Astrocyte of the spinal cord (primary cell): Measurements from ENCODE around the gene PDAP1.

Experiments used
- DNase-seq: peaks from one replicate; pipeline ENCODE4 v3.0.0; 2011; ENCODE audit warnings: low read depth, low spot score
- H3K4me3 ChIP-seq: 2 replicates; pipeline ENCODE4 v1.5.1; 2011; ENCODE audit warnings: low read depth, mild to moderate bottlenecking, low read length, moderate library complexity
- in situ Hi-C: cut with HindIII; loops from 2 replicates; pipeline ENCODE4 v1.10.0; 2017; ENCODE audit warnings: low sequenced_read_pairs
- TF ChIP-seq, protein P1 (sequence below): IDR thresholded peaks from 2 replicates; pipeline ENCODE4 v1.5.1; 2012; ENCODE audit warnings: low read depth, mild to moderate bottlenecking, low read length, inconsistent platforms

Gene PDAP1

DNA sequence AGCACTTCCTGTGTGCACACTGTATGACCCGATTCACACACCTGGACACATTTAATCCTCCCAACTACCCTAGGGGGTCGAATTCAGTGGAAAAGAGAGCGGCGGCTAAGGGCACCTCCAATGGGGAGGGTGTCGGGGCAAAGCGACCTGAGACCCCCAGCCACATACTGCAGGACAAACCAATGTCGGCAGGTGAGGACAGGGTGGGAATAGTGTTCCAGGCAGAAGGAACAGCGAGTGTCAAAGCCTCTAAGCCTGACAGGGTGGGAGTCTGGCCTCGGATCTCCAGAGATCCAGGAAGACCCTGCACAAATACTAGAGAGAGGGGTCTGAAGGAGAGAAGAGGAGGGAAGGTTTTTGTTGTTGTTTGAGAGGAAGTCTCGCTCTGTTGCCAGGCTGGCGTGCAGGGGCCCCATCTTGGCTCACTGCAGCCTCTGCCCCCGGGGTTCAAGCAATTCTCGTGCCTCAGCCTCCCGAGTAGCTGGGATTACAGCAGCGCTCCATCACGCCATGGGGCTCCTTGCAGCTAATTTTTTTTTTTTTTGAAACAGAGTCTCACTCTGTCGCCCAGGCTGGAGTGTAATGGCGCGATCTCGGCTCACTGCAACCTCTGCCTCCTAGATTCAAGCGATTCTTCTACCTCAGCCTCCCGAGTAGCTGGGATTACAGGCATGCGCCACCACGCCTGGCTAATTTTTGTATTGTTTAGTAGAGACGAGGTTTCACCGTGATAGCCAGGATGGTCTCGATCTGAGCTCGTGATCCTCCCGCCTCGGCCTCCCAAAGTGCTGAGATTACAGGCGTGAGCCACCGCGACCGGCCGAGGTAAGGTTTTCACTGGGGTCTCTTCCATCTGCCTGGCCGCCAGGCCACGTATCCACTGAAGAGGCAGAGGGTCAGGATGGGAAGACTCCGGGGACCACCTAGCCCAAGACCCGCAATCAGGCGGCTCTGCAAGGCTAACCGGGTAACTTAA lies 35.0 kb downstream of the PDAP1 start:
- no peak overlapping the region for H3K4me3 ChIP-seq
- DNase-seq: no peak
- TF ChIP-seq, protein P1, sequence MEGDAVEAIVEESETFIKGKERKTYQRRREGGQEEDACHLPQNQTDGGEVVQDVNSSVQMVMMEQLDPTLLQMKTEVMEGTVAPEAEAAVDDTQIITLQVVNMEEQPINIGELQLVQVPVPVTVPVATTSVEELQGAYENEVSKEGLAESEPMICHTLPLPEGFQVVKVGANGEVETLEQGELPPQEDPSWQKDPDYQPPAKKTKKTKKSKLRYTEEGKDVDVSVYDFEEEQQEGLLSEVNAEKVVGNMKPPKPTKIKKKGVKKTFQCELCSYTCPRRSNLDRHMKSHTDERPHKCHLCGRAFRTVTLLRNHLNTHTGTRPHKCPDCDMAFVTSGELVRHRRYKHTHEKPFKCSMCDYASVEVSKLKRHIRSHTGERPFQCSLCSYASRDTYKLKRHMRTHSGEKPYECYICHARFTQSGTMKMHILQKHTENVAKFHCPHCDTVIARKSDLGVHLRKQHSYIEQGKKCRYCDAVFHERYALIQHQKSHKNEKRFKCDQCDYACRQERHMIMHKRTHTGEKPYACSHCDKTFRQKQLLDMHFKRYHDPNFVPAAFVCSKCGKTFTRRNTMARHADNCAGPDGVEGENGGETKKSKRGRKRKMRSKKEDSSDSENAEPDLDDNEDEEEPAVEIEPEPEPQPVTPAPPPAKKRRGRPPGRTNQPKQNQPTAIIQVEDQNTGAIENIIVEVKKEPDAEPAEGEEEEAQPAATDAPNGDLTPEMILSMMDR: no peak
- in situ Hi-C loops: no loop called here

DNA sequence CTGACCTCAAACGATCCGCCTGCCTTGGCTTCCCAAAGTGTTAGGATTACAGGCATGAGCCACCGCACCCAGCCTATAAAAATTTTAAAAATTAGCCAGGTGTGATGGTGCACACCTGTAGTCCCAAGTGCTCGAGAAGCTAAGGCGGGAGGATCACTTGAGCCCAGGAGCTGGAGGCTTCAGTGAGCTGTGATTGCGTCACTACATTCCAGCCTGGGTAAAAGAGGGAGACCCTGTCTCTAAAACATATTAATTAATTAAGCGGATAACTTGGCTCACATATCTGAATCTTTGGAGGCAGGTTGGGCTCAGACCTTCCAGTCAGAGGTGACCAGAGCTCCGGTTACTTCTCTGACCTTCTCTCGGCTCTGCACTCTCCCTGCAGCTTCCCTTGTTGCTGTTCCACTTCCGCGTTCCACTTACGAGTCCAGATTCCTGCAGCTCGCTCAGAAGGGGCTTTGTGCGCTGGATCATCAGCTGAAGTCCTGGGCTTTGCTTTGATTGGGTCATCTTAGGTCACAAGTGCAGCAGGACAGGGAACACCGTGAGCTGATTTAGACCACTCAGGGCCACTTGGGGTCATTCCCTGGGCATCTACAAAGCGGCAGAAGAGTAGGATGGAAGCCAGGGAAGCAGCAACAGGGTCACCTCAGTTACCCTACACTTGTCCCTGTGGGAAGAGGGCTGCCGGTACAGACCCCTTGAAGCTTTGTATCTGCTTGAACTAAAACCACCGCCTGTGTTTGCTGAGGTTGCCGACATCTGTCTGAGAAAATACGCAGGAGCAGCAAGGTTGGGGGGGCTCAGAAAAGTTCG lies 35.9 kb downstream of the PDAP1 start:
- DNase-seq: no peak
- in situ Hi-C loops: no loop called here
- no peak overlapping the region for H3K4me3 ChIP-seq
- TF ChIP-seq, protein P1: no peak

DNA sequence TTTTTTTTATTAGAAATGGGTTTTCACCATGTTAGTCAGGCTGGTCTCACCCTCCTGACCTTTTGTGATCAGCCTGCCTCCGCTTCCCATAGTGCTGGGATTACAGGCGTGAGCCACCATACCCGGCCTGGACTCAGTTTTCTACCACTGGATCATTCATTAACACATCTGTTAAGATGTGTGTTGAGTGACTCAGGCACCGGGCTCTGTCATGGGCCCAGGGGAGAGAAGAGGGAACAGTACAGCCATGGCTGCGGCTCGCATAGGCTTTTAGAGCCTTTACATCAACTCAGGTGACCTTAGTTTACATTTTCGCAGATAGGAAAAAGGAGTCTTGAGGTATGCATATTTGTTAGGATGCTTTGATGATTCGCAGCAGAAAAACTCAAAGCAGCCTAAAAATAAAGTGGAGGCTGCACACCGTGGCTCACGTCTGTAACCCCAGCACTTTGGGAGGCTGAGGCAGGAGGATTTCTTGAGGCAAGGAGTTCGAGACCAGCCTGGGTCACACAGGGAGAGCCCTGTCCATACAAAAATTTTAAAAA lies 36.9 kb downstream of the PDAP1 start:
- no peak for DNase-seq

DNA sequence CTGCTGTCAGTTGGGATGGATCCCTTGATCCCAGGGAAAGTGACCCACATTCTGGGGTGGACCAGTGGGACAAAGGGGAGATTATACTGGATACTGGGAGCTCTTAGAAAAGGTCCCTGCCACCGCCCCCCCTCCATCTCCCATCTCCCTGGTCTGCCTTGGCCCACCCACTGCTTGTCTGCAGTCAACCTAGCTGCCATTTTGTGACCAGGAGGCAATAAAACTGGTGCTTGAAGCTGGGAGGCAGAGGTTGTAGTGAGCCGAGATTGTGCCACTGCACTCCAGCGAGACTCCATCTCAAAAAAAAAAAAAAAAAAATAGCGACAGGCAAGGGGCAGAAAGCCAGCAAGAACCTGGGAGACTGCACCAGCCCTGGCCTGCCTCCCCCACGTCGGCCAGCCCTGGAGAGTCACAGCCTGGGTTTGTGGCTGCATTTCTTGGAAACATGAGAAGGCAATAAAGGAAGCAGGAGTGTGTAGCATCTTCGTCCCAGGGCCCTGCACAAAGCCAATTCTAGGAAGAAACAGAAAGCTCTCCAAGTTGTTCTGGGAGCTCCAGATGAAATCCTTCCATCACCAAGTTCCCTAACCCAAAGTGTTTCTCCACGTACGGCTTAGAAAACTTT lies 38.5 kb downstream of the PDAP1 start:
- DNase-seq: peak; percentile 47
- in situ Hi-C loops: no loop called here
- TF ChIP-seq, protein P1: no peak
- no peak overlapping the region for H3K4me3 ChIP-seq

More for the DNA sequence above, 36.9 kb downstream of the PDAP1 start:
- in situ Hi-C loops: no loop called here
- no peak overlapping the region for H3K4me3 ChIP-seq
- TF ChIP-seq, protein P1: no peak

DNA sequence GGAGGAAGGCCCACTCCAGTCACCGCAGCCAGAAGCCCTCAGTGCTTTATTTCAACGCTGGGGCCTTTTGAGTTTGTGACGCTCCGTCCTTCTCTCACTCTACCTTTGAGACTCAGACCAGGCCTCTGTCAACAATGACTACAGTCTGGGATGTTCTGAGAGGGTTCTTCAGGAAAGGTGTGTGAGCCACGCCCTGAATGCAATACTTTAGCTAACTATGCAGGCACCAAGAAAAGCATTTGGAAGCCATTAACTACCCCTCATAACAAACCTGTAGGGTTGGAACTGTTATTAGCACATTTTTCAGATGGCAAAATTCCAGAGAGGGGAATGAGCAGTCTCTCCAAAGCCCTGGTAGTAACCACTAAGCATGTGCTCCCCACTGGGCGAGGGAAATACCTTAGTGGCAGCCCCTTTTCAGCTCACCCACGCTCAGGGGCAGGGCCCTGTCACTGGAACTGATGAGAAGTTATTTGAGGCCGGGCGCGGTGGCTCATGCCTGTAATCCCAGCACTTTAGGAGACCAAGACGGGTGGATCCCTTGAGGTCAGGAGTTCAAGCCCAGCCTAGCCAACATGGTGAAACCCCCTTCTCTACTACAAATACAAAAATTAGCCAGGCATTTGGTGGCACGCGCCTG lies 39.5 kb downstream of the PDAP1 start:
- TF ChIP-seq, protein P1: no peak
- in situ Hi-C loops: no loop called here
- H3K4me3 ChIP-seq: no peak overlapping the region
- no peak for DNase-seq
